HepG2 (cell line): ENCODE data around the gene TWNK. TPM values are rescaled to one million over a fixed set of nuclear protein-coding genes. Genes with fewer than 3 reads are reported as not detected.

Experiments used
- ATAC-seq: fragments of 200-7000 bp; cut with Tn5 transposase; 3 replicates; pipeline ENCODE4 v1.9.1; 2020; ENCODE audit warnings: mild to moderate bottlenecking, moderate library complexity
- BruUV-seq: library from RNA; stranded (reverse); fragments of 400-500 nt; replicated peaks from 2 replicates; lab custom pipeline; 2021; lab: Mats Ljungman, UMichigan
- CTCF ChIA-PET: fragments of 300-600 bp; formaldehyde crosslinking; extraction: SDS; loops from one replicate; lab custom pipeline; 2021; ENCODE audit warnings: low total read pairs, inconsistent platforms, low intra/inter-chr PET ratio; lab: Yijun Ruan, JAX
- POLR2A ChIA-PET: fragments of 350-600 bp; sonication (Branson Sonifier 250); formaldehyde crosslinking; loops from one replicate; lab custom pipeline; 2020; ENCODE audit warnings: antibody characterized with exemption, inconsistent platforms; lab: Yijun Ruan, JAX
- DNase-seq: peaks from one replicate; pipeline ENCODE4 v3.0.0-alpha.2; 2015; ENCODE audit warnings: low spot score
- FAIRE-seq: peaks from 3 replicates; lab custom pipeline; 2011; peaks lifted over from hg19 to GRCh38; lab: Jason Lieb, UNC
- H2AFZ ChIP-seq: one replicate; pipeline ENCODE4 v1.6.1; 2011; ENCODE audit warnings: low read length, inconsistent platforms
- H3K27ac ChIP-seq: fragments of 300-600 bp; 3 replicates; pipeline ENCODE4 v1.8.0; 2011; ENCODE audit warnings: mixed run types, mild to moderate bottlenecking, mixed read lengths, low read length, inconsistent platforms; ENCODE audit not compliant: insufficient read depth; ENCODE audit errors: extremely low read length
- H3K27me3 ChIP-seq, 2 experiments: fragments of 200-600 bp in 1 of 2; 2 replicates in 1 of 2; 3 replicates in 1 of 2; pipeline versions ENCODE4 v1.6.0 to v1.8.0; 2011; ENCODE audit warnings: low read length in 2 of 2, mild to moderate bottlenecking in 2 of 2, moderate library complexity in 2 of 2, inconsistent platforms in 1 of 2; ENCODE audit not compliant: insufficient read depth in 2 of 2, control insufficient read depth in 1 of 2
- H3K36me3 ChIP-seq, 2 experiments: fragments of 200-600 bp in 1 of 2; replicated peaks in 1 of 2; 2 replicates in 1 of 2; 3 replicates in 1 of 2; pipeline versions ENCODE4 v1.5.1 to v1.8.0; 2011; ENCODE audit warnings: low read length in 2 of 2, inconsistent platforms in 1 of 2; ENCODE audit not compliant: insufficient read depth in 2 of 2, control insufficient read depth in 1 of 2
- H3K4me1 ChIP-seq: 2 replicates; pipeline ENCODE4 v1.5.1; 2012; ENCODE audit warnings: low read length, inconsistent platforms; ENCODE audit not compliant: insufficient read depth
- H3K4me2 ChIP-seq: 2 replicates; pipeline ENCODE4 v1.6.0; 2011; ENCODE audit warnings: low read depth, low read length, inconsistent platforms
- H3K4me3 ChIP-seq, 3 experiments: fragments of 200-600 bp in 1 of 3; sonication (generic), shearing (Covaris generic) in 1 of 3; replicated peaks in 1 of 3; 2 replicates each; pipeline ENCODE4 v1.5.1; 2011 to 2016; ENCODE audit warnings: low read length in 3 of 3, inconsistent platforms in 2 of 3, low read depth in 2 of 3, mild to moderate bottlenecking in 2 of 3, control low read depth in 1 of 3, mixed read lengths in 1 of 3; ENCODE audit not compliant: insufficient read depth in 1 of 3
- H3K79me2 ChIP-seq: one replicate; pipeline ENCODE4 v1.6.1; 2011; ENCODE audit warnings: low read length, inconsistent platforms; ENCODE audit not compliant: insufficient read depth
- H3K9ac ChIP-seq: 2 replicates; pipeline ENCODE4 v1.6.0; 2011; ENCODE audit warnings: mild to moderate bottlenecking, low read depth, low read length, inconsistent platforms; ENCODE audit not compliant: insufficient read depth
- H3K9me3 ChIP-seq: 2 replicates; pipeline ENCODE4 v1.5.1; 2012; ENCODE audit warnings: mild to moderate bottlenecking, low read length
- H4K20me1 ChIP-seq: 2 replicates; pipeline ENCODE4 v1.6.0; 2011; ENCODE audit warnings: inconsistent platforms, mild to moderate bottlenecking, low read length, moderate library complexity; ENCODE audit not compliant: insufficient read depth
- ATF7 ChIP-seq, 2 experiments: fragments of 450-650 bp in 1 of 2; sonication (generic) in 1 of 2; formaldehyde crosslinking in 1 of 2; IDR thresholded peaks; 2 replicates each; pipeline versions ENCODE4 v1.4.0 to v1.6.1; 2016 to 2020; ENCODE audit warnings: antibody characterized with exemption in 1 of 2, mild to moderate bottlenecking in 1 of 2, missing genetic modification reagents in 1 of 2
- MLLT10 ChIP-seq: sonication (generic); formaldehyde crosslinking; IDR thresholded peaks from 2 replicates; pipeline ENCODE4 v1.4.0; 2020; ENCODE audit warnings: missing genetic modification reagents
- MLXIP ChIP-seq: sonication (generic); formaldehyde crosslinking; IDR thresholded peaks from 2 replicates; pipeline ENCODE4 v1.9.0; 2021; ENCODE audit warnings: missing genetic modification reagents, borderline replicate concordance
- NFE2 ChIP-seq: sonication (generic); formaldehyde crosslinking; IDR thresholded peaks from 2 replicates; pipeline ENCODE4 v1.4.0; 2020; ENCODE audit warnings: missing genetic modification reagents
- POLR2A ChIP-seq, 2 experiments: IDR thresholded peaks; 2 replicates each; pipeline ENCODE4 v1.6.1; 2011; ENCODE audit warnings: low read depth in 2 of 2, low read length in 2 of 2, mild to moderate bottlenecking in 1 of 2, moderate library complexity in 1 of 2; ENCODE audit not compliant: insufficient read depth in 1 of 2
- SIX4 ChIP-seq: sonication (generic); formaldehyde crosslinking; IDR thresholded peaks from 2 replicates; pipeline ENCODE4 v1.4.0; 2020; ENCODE audit warnings: missing genetic modification reagents
- ZFP90 ChIP-seq: sonication (generic); formaldehyde crosslinking; IDR thresholded peaks from 2 replicates; pipeline ENCODE4 v1.8.0; 2022; ENCODE audit warnings: missing genetic modification reagents, mild to moderate bottlenecking, inconsistent platforms, borderline replicate concordance
- ZNF12 ChIP-seq: sonication (generic); formaldehyde crosslinking; IDR thresholded peaks from 2 replicates; pipeline ENCODE4 v1.5.0; 2020; ENCODE audit warnings: missing genetic modification reagents
- ZNF292 ChIP-seq: sonication (generic); formaldehyde crosslinking; IDR thresholded peaks from 2 replicates; pipeline ENCODE4 v1.8.1; 2022; ENCODE audit warnings: mild to moderate bottlenecking, low read depth, missing genetic modification reagents, borderline replicate concordance
- ZNF597 ChIP-seq: sonication (generic); formaldehyde crosslinking; IDR thresholded peaks from 2 replicates; pipeline ENCODE4 v1.5.0; 2020; ENCODE audit warnings: missing genetic modification reagents
- ZNF776 ChIP-seq: sonication (generic); formaldehyde crosslinking; IDR thresholded peaks from 2 replicates; pipeline ENCODE4 v1.4.0; 2020; ENCODE audit warnings: mild to moderate bottlenecking, missing genetic modification reagents
- WGBS: methylation state at CpG from one replicate; pipeline ENCODE4 v1.1.6; 2017; ENCODE audit warnings: low lambda C conversion rate; 5-methylcytosine and 5-hydroxymethylcytosine counted together
- in situ Hi-C: cut with HindIII; loops from 2 replicates; pipeline ENCODE4 v1.10.0; 2017; ENCODE audit warnings: low pct_unique_long_range_greater_than_20kb; ENCODE audit not compliant: extremely low pct_ligation_motif_present
- intact Hi-C: fragments of 100-400 bp; cut with micrococcal nuclease; formaldehyde crosslinking; loops from one replicate; pipeline ENCODE4 v1.10.0; 2022; ENCODE audit not compliant: unreplicated experiment
- polyA plus RNA-seq, 8 experiments: library from polyadenylated mRNA; depleted of rRNA in 3 of 8; stranded (reverse) in 7 of 8; unstranded in 1 of 8; fragments of >200 nt; fragmentation: Illumina TruSeq in 4 of 8; extraction: Trizol in 4 of 8; gene quantifications; 2 replicates each; pipeline versions ENCODE4 v1.2.1 to v1.2.3, GENCODE V29; 2011 to 2016; ENCODE audit warnings: low read depth in 4 of 8, missing spikeins in 1 of 8, mixed read lengths in 1 of 8; ENCODE audit not compliant: insufficient read depth in 1 of 8
- total RNA-seq, 5 experiments: library from RNA; depleted of rRNA; stranded (reverse); fragments of >200 nt; fragmentation: Illumina TruSeq; extraction: Trizol; gene quantifications; 2 replicates each; pipeline ENCODE4 v1.2.3, GENCODE V29; 2016; ENCODE audit warnings: low read depth in 1 of 5
- TF ChIP-seq, protein P1 (sequence below): sonication (generic); formaldehyde crosslinking; IDR thresholded peaks from 2 replicates; pipeline ENCODE4 v1.5.1; 2020; ENCODE audit warnings: mild to moderate bottlenecking, moderate library complexity, missing genetic modification reagents
- TF ChIP-seq, protein P2 (sequence below): sonication (generic); formaldehyde crosslinking; IDR thresholded peaks from 2 replicates; pipeline ENCODE4 v1.5.0; 2020; ENCODE audit warnings: mild to moderate bottlenecking, missing genetic modification reagents

Gene TWNK
- total and polyA plus RNA-seq, 2 of the 13 experiments (the other 11 are each of a cell fraction or from before 2014, with no cell fraction given) = 10.7 to 16.5 TPM

DNA sequence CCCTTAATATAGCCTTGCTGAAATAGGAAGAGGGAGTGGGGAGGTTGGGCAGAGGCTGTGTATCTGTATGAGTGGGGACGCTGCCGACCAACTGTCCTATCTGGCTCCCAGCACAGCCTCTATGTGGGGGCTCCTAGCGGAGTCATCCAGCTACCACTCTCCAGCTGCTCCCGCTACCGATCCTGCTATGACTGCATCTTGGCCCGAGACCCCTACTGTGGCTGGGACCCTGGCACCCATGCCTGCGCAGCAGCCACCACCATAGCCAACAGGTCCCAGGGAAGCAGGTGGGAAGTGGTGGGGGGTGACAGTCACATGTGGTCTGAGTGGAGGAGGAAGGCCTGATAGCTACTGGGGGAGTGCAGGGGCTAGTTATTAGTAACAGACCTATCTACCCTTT lies 6.6 kb upstream of the TWNK start (continued):
- TF ChIP-seq NFE2 (CRISPR knock-in tag) = no peak
- no peak for TF ChIP-seq MLXIP (CRISPR knock-in tag)

- DNase-seq (no peak), ATAC-seq (no peak), FAIRE-seq (no peak)
- Histone ChIP-seq H3K4me2 (no peak overlapping the region), H2AFZ (no peak overlapping the region), H3K4me3 (no peak overlapping the region), H3K9ac (no peak overlapping the region), H3K27ac (no peak overlapping the region), H3K9me3 (no peaks in the 10 kb centered on the region), H4K20me1 (no peaks in the 10 kb centered on the region), H3K27me3 (no peaks in the 10 kb centered on the region), H3K4me1 (peaks cover 18% of the 10 kb centered on the region), H3K36me3 (peaks cover 27 to 81% of the 10 kb centered on the region in 2 experiments), H3K79me2 (peaks cover under 1% of the 10 kb centered on the region)
- WGBS = 99% methylated on average over 5 of the region's 5 CpGs
- intact Hi-C loops = no loop called here
- ChIA-PET CTCF (no interaction called here), POLR2A (interaction anchor here (1.3 to 23.0 kb wide), 3 partner anchors 12 to 30 kb away, joined by 4 to 277 read pairs (median 5); partner anchors contain the start of gene SEMA4G)
- in situ Hi-C loops = no loop called here
- BruUV-seq = no TSS peak
- TF ChIP-seq ZNF776 (CRISPR knock-in tag) (no peak), ZNF292 (CRISPR knock-in tag) (no peak), MLLT10 (CRISPR knock-in tag) (no peak), POLR2A (IDR thresholded peaks at IDR 0.05; ENCODE audit: insufficient read depth in 1 of 2, low read depth in 2 of 2, low read length in 2 of 2) (peak in 1 of 2 experiments; percentile 17; a peak in 1 of 4 replicates), ATF7 (IDR thresholded peaks at IDR 0.05) (peak; percentile 66), ATF7 (CRISPR knock-in tag; IDR thresholded peaks at IDR 0.05) (no peak), ZNF12 (no peak), ZNF597 (CRISPR knock-in tag) (no peak), SIX4 (no peak), ZFP90 (no peak)
- TF ChIP-seq, protein P1, sequence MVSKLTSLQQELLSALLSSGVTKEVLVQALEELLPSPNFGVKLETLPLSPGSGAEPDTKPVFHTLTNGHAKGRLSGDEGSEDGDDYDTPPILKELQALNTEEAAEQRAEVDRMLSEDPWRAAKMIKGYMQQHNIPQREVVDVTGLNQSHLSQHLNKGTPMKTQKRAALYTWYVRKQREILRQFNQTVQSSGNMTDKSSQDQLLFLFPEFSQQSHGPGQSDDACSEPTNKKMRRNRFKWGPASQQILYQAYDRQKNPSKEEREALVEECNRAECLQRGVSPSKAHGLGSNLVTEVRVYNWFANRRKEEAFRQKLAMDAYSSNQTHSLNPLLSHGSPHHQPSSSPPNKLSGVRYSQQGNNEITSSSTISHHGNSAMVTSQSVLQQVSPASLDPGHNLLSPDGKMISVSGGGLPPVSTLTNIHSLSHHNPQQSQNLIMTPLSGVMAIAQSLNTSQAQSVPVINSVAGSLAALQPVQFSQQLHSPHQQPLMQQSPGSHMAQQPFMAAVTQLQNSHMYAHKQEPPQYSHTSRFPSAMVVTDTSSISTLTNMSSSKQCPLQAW (CRISPR knock-in tag) = no peak
- TF ChIP-seq, protein P2, sequence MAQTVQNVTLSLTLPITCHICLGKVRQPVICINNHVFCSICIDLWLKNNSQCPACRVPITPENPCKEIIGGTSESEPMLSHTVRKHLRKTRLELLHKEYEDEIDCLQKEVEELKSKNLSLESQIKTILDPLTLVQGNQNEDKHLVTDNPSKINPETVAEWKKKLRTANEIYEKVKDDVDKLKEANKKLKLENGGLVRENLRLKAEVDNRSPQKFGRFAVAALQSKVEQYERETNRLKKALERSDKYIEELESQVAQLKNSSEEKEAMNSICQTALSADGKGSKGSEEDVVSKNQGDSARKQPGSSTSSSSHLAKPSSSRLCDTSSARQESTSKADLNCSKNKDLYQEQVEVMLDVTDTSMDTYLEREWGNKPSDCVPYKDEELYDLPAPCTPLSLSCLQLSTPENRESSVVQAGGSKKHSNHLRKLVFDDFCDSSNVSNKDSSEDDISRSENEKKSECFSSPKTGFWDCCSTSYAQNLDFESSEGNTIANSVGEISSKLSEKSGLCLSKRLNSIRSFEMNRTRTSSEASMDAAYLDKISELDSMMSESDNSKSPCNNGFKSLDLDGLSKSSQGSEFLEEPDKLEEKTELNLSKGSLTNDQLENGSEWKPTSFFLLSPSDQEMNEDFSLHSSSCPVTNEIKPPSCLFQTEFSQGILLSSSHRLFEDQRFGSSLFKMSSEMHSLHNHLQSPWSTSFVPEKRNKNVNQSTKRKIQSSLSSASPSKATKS (CRISPR knock-in tag) = no peak
Observed at GRCh38 chr10:100981178-100981772, 6.1 kb upstream of the TWNK start.
